ENCODE results near the gene LCE1C.

Gene LCE1C

GRCh38 chr1:152759453-152760173, 46.8 kb downstream of the LCE1C start:
- no peak for DNase-seq

- DNase-seq, result no peak
Observed at GRCh38 chr1:152758636-152759035, 47.8 kb downstream of the LCE1C start.

- DNase-seq, result no peak
Observed at GRCh38 chr1:152757747-152758146, 48.7 kb downstream of the LCE1C start, which contains the start of gene KPRP. KPRP (plus strand) TSS chr1:152758025; CDS start chr1:152759589, 1,564 bp downstream.

GRCh38 chr1:152756872-152757271, 49.6 kb downstream of the LCE1C start:
- no peak for DNase-seq
